Smooth muscle cell (in vitro differentiated cells): ENCODE data around the gene IRF3. TPM values are rescaled to one million over a fixed set of nuclear protein-coding genes. Genes with fewer than 3 reads are reported as not detected.

Experiments
- DNase-seq: peaks from one replicate; lab custom pipeline; 2025; ENCODE audit not compliant: unreplicated experiment; lab: John Stamatoyannopoulos, UW
- H2AFZ ChIP-seq: fragments of 200-600 bp; sonication (generic); 2 replicates; pipeline ENCODE4 v1.6.0; 2016; ENCODE audit warnings: antibody characterized with exemption, low read depth, mild to moderate bottlenecking
- H3F3A ChIP-seq: fragments of 200-600 bp; sonication (generic); 2 replicates; pipeline ENCODE4 v1.6.0; 2017; ENCODE audit warnings: antibody characterized with exemption, low read depth
- H3K27ac ChIP-seq: fragments of 200-600 bp; sonication (generic); 2 replicates; pipeline ENCODE4 v1.5.1; 2016; ENCODE audit warnings: low read depth, mild to moderate bottlenecking
- H3K27me3 ChIP-seq: fragments of 200-600 bp; sonication (generic); 2 replicates; pipeline ENCODE4 v1.6.1; 2016; ENCODE audit warnings: low read depth, mild to moderate bottlenecking
- H3K36me3 ChIP-seq: fragments of 200-600 bp; sonication (generic); 2 replicates; pipeline ENCODE4 v1.5.1; 2016; ENCODE audit warnings: low read depth
- H3K4me1 ChIP-seq: fragments of 200-600 bp; sonication (generic); 2 replicates; pipeline ENCODE4 v1.5.1; 2016; ENCODE audit warnings: low read depth
- H3K4me2 ChIP-seq: fragments of 200-600 bp; sonication (generic); 2 replicates; pipeline ENCODE4 v1.6.0; 2016; ENCODE audit warnings: mild to moderate bottlenecking
- H3K4me3 ChIP-seq: fragments of 200-600 bp; sonication (generic); 2 replicates; pipeline ENCODE4 v1.5.1; 2016; ENCODE audit warnings: mild to moderate bottlenecking
- H3K79me2 ChIP-seq: fragments of 200-600 bp; sonication (generic); 2 replicates; pipeline ENCODE4 v1.6.0; 2016; ENCODE audit warnings: low read depth, mild to moderate bottlenecking
- H3K9ac ChIP-seq: fragments of 200-600 bp; sonication (generic); 2 replicates; pipeline ENCODE4 v1.6.0; 2016; ENCODE audit warnings: low read depth
- H3K9me3 ChIP-seq: fragments of 200-600 bp; sonication (generic); replicated peaks from 2 replicates; pipeline ENCODE4 v1.5.1; 2016; ENCODE audit warnings: low read depth
- H4K20me1 ChIP-seq: fragments of 200-600 bp; sonication (generic); 2 replicates; pipeline ENCODE4 v1.6.0; 2016; ENCODE audit warnings: low read depth
- WGBS: methylation state at CpG from one replicate; pipeline ENCODE4 v1.1.7; 2016; ENCODE audit warnings: low lambda C conversion rate; 5-methylcytosine and 5-hydroxymethylcytosine counted together
- polyA plus RNA-seq: library from polyadenylated mRNA; unstranded; fragments of >200 nt; fragmentation: Nextera tagmentation; extraction: Ambion mirVana; gene quantifications from 2 replicates; pipeline ENCODE4 v1.2.1, GENCODE V29; 2016
- total RNA-seq: library from RNA; depleted of rRNA; stranded (reverse); fragments of >200 nt; gene quantifications from 2 replicates; pipeline ENCODE4 v1.2.3, GENCODE V29; 2014
- TF ChIP-seq, protein P1 (sequence below): fragments of 200-600 bp; sonication (generic); IDR thresholded peaks from 2 replicates; pipeline ENCODE4 v1.5.1; 2017; ENCODE audit warnings: borderline replicate concordance, mild to moderate bottlenecking, antibody characterized with exemption; ENCODE audit not compliant: insufficient read depth, poor library complexity, severe bottlenecking

IRF3 gene, protein sequence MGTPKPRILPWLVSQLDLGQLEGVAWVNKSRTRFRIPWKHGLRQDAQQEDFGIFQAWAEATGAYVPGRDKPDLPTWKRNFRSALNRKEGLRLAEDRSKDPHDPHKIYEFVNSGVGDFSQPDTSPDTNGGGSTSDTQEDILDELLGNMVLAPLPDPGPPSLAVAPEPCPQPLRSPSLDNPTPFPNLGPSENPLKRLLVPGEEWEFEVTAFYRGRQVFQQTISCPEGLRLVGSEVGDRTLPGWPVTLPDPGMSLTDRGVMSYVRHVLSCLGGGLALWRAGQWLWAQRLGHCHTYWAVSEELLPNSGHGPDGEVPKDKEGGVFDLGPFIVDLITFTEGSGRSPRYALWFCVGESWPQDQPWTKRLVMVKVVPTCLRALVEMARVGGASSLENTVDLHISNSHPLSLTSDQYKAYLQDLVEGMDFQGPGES
- total RNA-seq (35.1 and 38.2 TPM in 2 replicates), polyA plus RNA-seq (45.9 and 64.1 TPM in 2 replicates)

DNA sequence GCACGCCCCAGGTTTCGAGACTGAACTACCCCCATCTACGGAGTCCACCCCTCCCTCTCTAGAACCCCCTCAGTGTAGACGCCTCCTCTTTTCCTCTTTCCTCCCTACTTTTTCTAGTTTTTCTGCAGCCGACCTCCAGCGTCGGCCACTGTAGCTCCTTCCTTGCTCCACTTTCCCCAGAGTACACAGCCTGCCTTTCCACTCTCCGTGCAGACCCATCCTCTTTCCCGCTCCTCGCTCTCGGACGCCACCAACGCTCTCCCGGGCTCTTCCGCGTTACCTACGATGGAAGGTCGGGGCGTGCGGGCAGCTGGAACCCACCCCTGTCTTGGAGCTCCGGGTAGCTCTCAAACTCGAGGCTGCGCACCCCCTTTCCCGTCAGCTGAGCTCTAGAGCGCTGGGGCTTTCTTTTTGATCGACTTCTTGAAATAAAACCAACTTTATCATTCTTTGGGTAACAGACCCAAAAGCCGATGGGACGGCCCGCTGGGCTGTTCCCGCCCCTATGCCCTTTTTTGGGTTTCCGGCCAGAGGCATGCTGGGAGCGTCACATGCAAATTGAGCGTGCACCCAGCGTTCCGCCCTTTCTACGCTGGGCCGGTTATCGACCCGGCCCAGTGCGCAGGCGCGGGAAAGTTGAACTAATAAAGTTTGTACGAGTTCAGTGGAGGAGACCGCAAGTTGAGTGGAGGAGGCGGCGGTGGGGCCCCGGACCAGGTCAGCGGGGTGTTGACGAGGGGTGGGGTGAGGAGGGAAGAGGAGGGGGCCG is at the start of gene IRF3, which contains the start of gene BCL2L12:
Gene IRF3, minus strand, starts transcription at position 507 of the 769 bp plus-strand sequence. CDS start 1,019 bp downstream, outside the sequence.
Gene BCL2L12, plus strand, starts transcription at position 583 of the 769 bp plus-strand sequence. CDS start 760 bp downstream, outside the sequence.
- Histone ChIP-seq H3K36me3 (no peaks in the 10 kb centered on the region), H3K9me3 (no peaks in the 10 kb centered on the region), H3K27ac (peak within 1 kb of the TSS; percentile 67), H3K4me3 (peak within 1 kb of the TSS; percentile 80), H4K20me1 (peaks cover 18% of the 10 kb centered on the region), H3K9ac (peak within 1 kb of the TSS; percentile 84), H3K79me2 (peaks cover 14% of the 10 kb centered on the region), H3K4me2 (peak within 1 kb of the TSS; percentile 88), H3K4me1 (peaks cover 6% of the 10 kb centered on the region), H2AFZ (no peak within 1 kb of the TSS), H3K27me3 (no peaks in the 10 kb centered on the region), H3F3A (no peaks in the 10 kb centered on the region)
- peak; percentile 93 for DNase-seq
- TF ChIP-seq, protein P1, sequence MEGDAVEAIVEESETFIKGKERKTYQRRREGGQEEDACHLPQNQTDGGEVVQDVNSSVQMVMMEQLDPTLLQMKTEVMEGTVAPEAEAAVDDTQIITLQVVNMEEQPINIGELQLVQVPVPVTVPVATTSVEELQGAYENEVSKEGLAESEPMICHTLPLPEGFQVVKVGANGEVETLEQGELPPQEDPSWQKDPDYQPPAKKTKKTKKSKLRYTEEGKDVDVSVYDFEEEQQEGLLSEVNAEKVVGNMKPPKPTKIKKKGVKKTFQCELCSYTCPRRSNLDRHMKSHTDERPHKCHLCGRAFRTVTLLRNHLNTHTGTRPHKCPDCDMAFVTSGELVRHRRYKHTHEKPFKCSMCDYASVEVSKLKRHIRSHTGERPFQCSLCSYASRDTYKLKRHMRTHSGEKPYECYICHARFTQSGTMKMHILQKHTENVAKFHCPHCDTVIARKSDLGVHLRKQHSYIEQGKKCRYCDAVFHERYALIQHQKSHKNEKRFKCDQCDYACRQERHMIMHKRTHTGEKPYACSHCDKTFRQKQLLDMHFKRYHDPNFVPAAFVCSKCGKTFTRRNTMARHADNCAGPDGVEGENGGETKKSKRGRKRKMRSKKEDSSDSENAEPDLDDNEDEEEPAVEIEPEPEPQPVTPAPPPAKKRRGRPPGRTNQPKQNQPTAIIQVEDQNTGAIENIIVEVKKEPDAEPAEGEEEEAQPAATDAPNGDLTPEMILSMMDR = no peak
- under 1% methylated on average over 49 of the region's 50 CpGs for WGBS

DNA sequence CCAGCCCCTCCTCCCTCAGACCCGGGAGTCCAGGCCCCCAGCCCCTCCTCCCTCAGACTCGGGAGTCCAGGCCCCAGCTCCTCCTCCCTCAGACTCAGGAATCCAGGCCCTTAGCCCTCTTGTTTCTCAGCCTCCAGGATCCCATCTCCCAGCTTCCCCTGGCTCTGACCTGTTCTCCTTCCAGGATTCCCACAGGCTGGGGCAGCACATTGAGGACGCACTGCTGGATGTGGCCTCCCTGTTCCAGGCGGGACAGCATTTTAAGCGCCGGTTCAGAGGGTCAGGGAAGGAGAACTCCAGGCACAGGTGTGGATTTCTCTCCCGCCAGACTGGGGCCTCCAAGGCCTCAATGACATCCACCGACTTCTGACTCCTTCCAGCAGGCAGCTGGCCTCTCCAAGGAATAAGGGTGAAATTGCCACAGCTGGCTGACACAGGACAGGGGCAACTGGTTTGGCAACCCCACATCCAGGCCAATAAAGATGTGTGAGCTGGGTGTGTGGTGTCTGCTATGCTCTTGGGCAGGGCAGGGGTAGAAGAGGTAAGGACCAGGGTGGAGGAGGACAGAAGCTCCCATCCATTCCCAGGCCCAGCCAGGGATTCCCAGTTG is 47.7 kb upstream of the IRF3 start:
- no peak overlapping the region for H3K4me2 ChIP-seq
- TF ChIP-seq, protein P1 = no peak
- no peak overlapping the region for H3K9ac ChIP-seq
- no peaks in the 10 kb centered on the region for H3F3A ChIP-seq
- no peaks in the 10 kb centered on the region for H3K4me1 ChIP-seq
- H3K36me3 ChIP-seq = no peaks in the 10 kb centered on the region
- no peaks in the 10 kb centered on the region for H4K20me1 ChIP-seq
- H3K27me3 ChIP-seq = no peaks in the 10 kb centered on the region
- WGBS = 74% methylated on average over 6 of the region's 8 CpGs
- H3K9me3 ChIP-seq = no peaks in the 10 kb centered on the region
- no peaks in the 10 kb centered on the region for H3K79me2 ChIP-seq
- DNase-seq = no peak
- no peak overlapping the region for H3K4me3 ChIP-seq
- H3K27ac ChIP-seq = no peak overlapping the region
- H2AFZ ChIP-seq = no peak overlapping the region

- 53% methylated on average over 16 of the region's 20 CpGs for WGBS
- Histone ChIP-seq H3K9me3 (no peaks in the 10 kb centered on the region), H3K27ac (no peak overlapping the region), H3K9ac (no peak overlapping the region), H3K36me3 (no peaks in the 10 kb centered on the region), H3K4me3 (no peak overlapping the region), H3K4me1 (no peaks in the 10 kb centered on the region), H4K20me1 (no peaks in the 10 kb centered on the region), H3K27me3 (no peaks in the 10 kb centered on the region), H2AFZ (no peak overlapping the region), H3K4me2 (no peak overlapping the region), H3K79me2 (no peaks in the 10 kb centered on the region), H3F3A (no peaks in the 10 kb centered on the region)
- TF ChIP-seq, protein P1 = no peak
- DNase-seq = no peak
Measured at GRCh38 chr19:49712397-49712859, 46.8 kb upstream of the IRF3 start.
